ENCODE data around the gene DGCR2. TPM values are rescaled to one million over a fixed set of nuclear protein-coding genes. Genes with fewer than 3 reads are reported as not detected.

The DGCR2 gene
- total and polyA plus RNA-seq, 2 of the 8 experiments (the other 6 are each of a cell fraction or from before 2014, with no cell fraction given) = 42.3 to 62.2 TPM

GRCh38 chr22:19139974-19140373, 17.8 kb upstream of the DGCR2 start:
- Histone ChIP-seq H3K23me2 (ENCODE audit: low read depth, low read length) (peaks cover 5% of the 10 kb centered on the region; the same call in 1 of the 2 replicates), H3K79me1 (ENCODE audit: low read depth, low read length) (no peaks in the 10 kb centered on the region; the same call in 1 of the 2 replicates), H2AK5ac (ENCODE audit: low read depth, low read length) (no peak overlapping the region), H3K23ac (ENCODE audit: insufficient read length) (no peak overlapping the region), H3K9me3 (ENCODE audit: insufficient read depth in 2 of 2, low read depth in 1 of 2, low read length in 1 of 2) (no peaks in the 10 kb centered on the region), H3K14ac (ENCODE audit: insufficient read length) (no peak overlapping the region), H3K36me3 (ENCODE audit: control insufficient read depth in 2 of 4, insufficient read depth in 4 of 4, low read length in 3 of 4) (peaks cover 10 to 33% (median 26%) of the 10 kb centered on the region in 4 experiments; a peak in 6 of 8 replicates), H4K20me1 (replicated peaks in 1 of 2; ENCODE audit: control insufficient read depth in 1 of 2, insufficient read depth in 2 of 2, low read length in 2 of 2) (peaks cover 2 to 3% of the 10 kb centered on the region in 2 experiments), H3K4ac (replicated peaks; ENCODE audit: insufficient read length, low read depth, low read length) (no peak overlapping the region), H3K4me3 (ENCODE audit: extremely low read depth in 1 of 4, insufficient read depth in 2 of 4, low read depth in 3 of 4, low read length in 4 of 4) (no peak overlapping the region), H2BK20ac (ENCODE audit: low read length) (no peak overlapping the region), H4K5ac (ENCODE audit: insufficient read length, low read depth, low read length) (no peak overlapping the region), H2BK5ac (ENCODE audit: low read depth, low read length) (no peak overlapping the region), H3K79me2 (ENCODE audit: control insufficient read depth in 1 of 2, insufficient read depth in 2 of 2, low read length in 2 of 2) (peaks cover 0 to 10% of the 10 kb centered on the region in 2 experiments; a peak in 2 of 4 replicates), H3K9ac (replicated peaks in 1 of 4; ENCODE audit: extremely low read depth in 1 of 4, low read depth in 3 of 4, low read length in 3 of 4) (no peak overlapping the region), H3K27ac (ENCODE audit: low read depth, low read length) (no peak overlapping the region), H3K27me3 (replicated peaks in 1 of 4; ENCODE audit: control insufficient read depth in 3 of 4, extremely low read depth in 1 of 4, insufficient read depth in 3 of 4, low read length in 3 of 4) (no peaks in the 10 kb centered on the region), H4K8ac (ENCODE audit: extremely low read depth, insufficient read depth, low read length) (no peak overlapping the region), H2BK12ac (ENCODE audit: low read depth, low read length) (no peak overlapping the region), H3K4me1 (replicated peaks in 1 of 4; ENCODE audit: control insufficient read depth in 3 of 4, insufficient read depth in 4 of 4, low read length in 3 of 4) (peaks cover 0 to 5% (median under 1%) of the 10 kb centered on the region in 4 experiments; a peak in 4 of 7 replicates), H4K91ac (replicated peaks; ENCODE audit: insufficient read length, low read length) (no peak overlapping the region), H3K4me2 (ENCODE audit: insufficient read depth in 1 of 2, low read depth in 2 of 2, low read length in 2 of 2) (no peak overlapping the region), H2BK15ac (ENCODE audit: low read length) (no peak overlapping the region), H2AFZ (ENCODE audit: low read length) (no peak overlapping the region), H3K56ac (replicated peaks; ENCODE audit: insufficient read length, low read depth, low read length) (no peak overlapping the region), H2BK120ac (replicated peaks; ENCODE audit: low read depth, low read length) (no peak overlapping the region), H3K18ac (ENCODE audit: extremely low read depth, low read length) (no peak overlapping the region)
- WGBS, 2 experiments (ENCODE audit: extremely low coverage in 1 of 2, insufficient coverage in 1 of 2, insufficient read length in 1 of 2, insufficient replicate concordance in 2 of 2, low coverage in 1 of 2, low lambda C conversion rate in 2 of 2, missing lambda C conversion rate in 1 of 2) = 88% methylated on average over 4 of the region's 5 CpGs; no CpG with 5 or more reads in 1 of the 2 experiments
- ChIA-PET CTCF (ENCODE audit: partially characterized antibody) (interaction anchor here (1.0 to 2.0 kb wide), 3 partner anchors 12 to 35 kb away, joined by 3 to 6 read pairs (median 6); no protein-coding TSS in a partner anchor), POLR2A (ENCODE audit: partially characterized antibody) (interaction anchor here (1.4 kb wide), 1 partner anchor 11 kb away, joined by 3 read pairs; no protein-coding TSS in a partner anchor)
- DNase-seq (ENCODE audit: low read depth in 1 of 2, low spot score in 2 of 2) (no peak), FAIRE-seq (no peak)
- TF ChIP-seq NRF1 (IDR thresholded peaks at IDR 0.05; ENCODE audit: low read depth, low read length) = no peak
- TF ChIP-seq SP4 (IDR thresholded peaks at IDR 0.05; ENCODE audit: low read length) = no peak
- TF ChIP-seq HDAC6 (IDR thresholded peaks at IDR 0.05; ENCODE audit: low read depth, low read length) = no peak
- no peak for TF ChIP-seq POU5F1 (IDR thresholded peaks at IDR 0.05; ENCODE audit: low read depth, low read length)

Data from H1 (cell line).